Measurements from ENCODE around the gene ULK1. TPM values are rescaled to one million over a fixed set of nuclear protein-coding genes. Genes with fewer than 3 reads are reported as not detected.

Gene ULK1
- total and polyA plus RNA-seq, 2 experiments from 2014 or later, result 4.0 to 6.9 TPM

- in situ Hi-C loops (cut with MboI), result no loop called here
- Histone ChIP-seq H3K9me3 (ENCODE audit: low read depth) (no peaks in the 10 kb centered on the region), H3K36me3 (ENCODE audit: low read depth) (no peaks in the 10 kb centered on the region), H2AFZ (no peak overlapping the region), H3K4me1 (ENCODE audit: insufficient read depth) (peaks cover 10% of the 10 kb centered on the region), H3K27me3 (replicated peaks; ENCODE audit: insufficient read depth) (no peaks in the 10 kb centered on the region), H3K27ac (no peak overlapping the region), H3K79me2 (ENCODE audit: insufficient read depth) (no peaks in the 10 kb centered on the region), H3K4me2 (ENCODE audit: unreplicated experiment) (no peak overlapping the region), H4K20me1 (ENCODE audit: insufficient read depth) (no peaks in the 10 kb centered on the region), H3F3A (ENCODE audit: insufficient read depth) (no peaks in the 10 kb centered on the region), H3K9me2 (ENCODE audit: insufficient read depth) (no peaks in the 10 kb centered on the region), H3K4me3 (no peak overlapping the region), H3K9ac (peak overlapping the region; percentile 52)
- 23 to 28% methylated on average over 22 to 23 of the region's 24 CpGs for WGBS, 2 experiments (ENCODE audit: low coverage in 1 of 2, low lambda C conversion rate in 2 of 2, missing lambda C conversion rate in 2 of 2)
- TF ChIP-seq EZH2phosphoT487 (IDR thresholded peaks at IDR 0.05; ENCODE audit: insufficient read depth, low read depth), result no peak
- no peak for TF ChIP-seq EZH2 (IDR thresholded peaks at IDR 0.05; ENCODE audit: insufficient read depth, poor library complexity, severe bottlenecking)
- peak; percentile 38 for DNase-seq
These were observed 41.7 kb upstream of the ULK1 start for GRCh38 chr12:131852551-131853299.

- Histone ChIP-seq H3F3A (ENCODE audit: insufficient read depth) (peaks cover under 1% of the 10 kb centered on the region; the same call in 1 of the 2 replicates), H3K36me3 (ENCODE audit: low read depth) (no peaks in the 10 kb centered on the region), H3K4me3 (no peak overlapping the region), H3K9me2 (ENCODE audit: insufficient read depth) (no peaks in the 10 kb centered on the region), H3K4me2 (ENCODE audit: unreplicated experiment) (no peak overlapping the region), H3K9ac (no peak overlapping the region), H3K79me2 (ENCODE audit: insufficient read depth) (no peaks in the 10 kb centered on the region), H2AFZ (no peak overlapping the region), H3K27me3 (replicated peaks; ENCODE audit: insufficient read depth) (no peaks in the 10 kb centered on the region), H3K27ac (no peak overlapping the region), H4K20me1 (ENCODE audit: insufficient read depth) (no peaks in the 10 kb centered on the region), H3K9me3 (ENCODE audit: low read depth) (no peaks in the 10 kb centered on the region), H3K4me1 (ENCODE audit: insufficient read depth) (peaks cover 10% of the 10 kb centered on the region)
- in situ Hi-C loops (cut with MboI), result no loop called here
- no peak for DNase-seq
- TF ChIP-seq EZH2phosphoT487 (IDR thresholded peaks at IDR 0.05; ENCODE audit: insufficient read depth, low read depth) (no peak), EZH2 (IDR thresholded peaks at IDR 0.05; ENCODE audit: insufficient read depth, poor library complexity, severe bottlenecking) (no peak)
- 79 to 82% methylated on average over 34 to 35 of the region's 35 CpGs for WGBS, 2 experiments (ENCODE audit: low coverage in 1 of 2, low lambda C conversion rate in 2 of 2, missing lambda C conversion rate in 2 of 2)
These were observed 40.3 kb upstream of the ULK1 start for GRCh38 chr12:131853832-131854797.

GRCh38 chr12:131854861-131855476, 39.5 kb upstream of the ULK1 start:
- H3K79me2 ChIP-seq (ENCODE audit: insufficient read depth), result no peaks in the 10 kb centered on the region
- WGBS, 2 experiments (ENCODE audit: low coverage in 1 of 2, low lambda C conversion rate in 2 of 2, missing lambda C conversion rate in 2 of 2), result 52% methylated on average over 16 of the region's 16 CpGs
- H3F3A ChIP-seq (ENCODE audit: insufficient read depth), result peaks cover 3% of the 10 kb centered on the region; the same call in 1 of the 2 replicates
- H3K9me3 ChIP-seq (ENCODE audit: low read depth), result no peaks in the 10 kb centered on the region
- H3K4me1 ChIP-seq (ENCODE audit: insufficient read depth), result peaks cover 10% of the 10 kb centered on the region
- no peak overlapping the region for H2AFZ ChIP-seq
- H3K4me2 ChIP-seq (ENCODE audit: unreplicated experiment), result no peak overlapping the region
- no peaks in the 10 kb centered on the region for H3K27me3 ChIP-seq (replicated peaks; ENCODE audit: insufficient read depth)
- in situ Hi-C loops (cut with MboI), result no loop called here
- no peaks in the 10 kb centered on the region for H3K36me3 ChIP-seq (ENCODE audit: low read depth)
- H3K4me3 ChIP-seq, result no peak overlapping the region
- no peak overlapping the region for H3K9ac ChIP-seq
- no peaks in the 10 kb centered on the region for H3K9me2 ChIP-seq (ENCODE audit: insufficient read depth)
- H3K27ac ChIP-seq, result no peak overlapping the region
- H4K20me1 ChIP-seq (ENCODE audit: insufficient read depth), result no peaks in the 10 kb centered on the region
- no peak for DNase-seq
- no peak for TF ChIP-seq EZH2phosphoT487 (IDR thresholded peaks at IDR 0.05; ENCODE audit: insufficient read depth, low read depth)
- TF ChIP-seq EZH2 (IDR thresholded peaks at IDR 0.05; ENCODE audit: insufficient read depth, poor library complexity, severe bottlenecking), result no peak

DNA sequence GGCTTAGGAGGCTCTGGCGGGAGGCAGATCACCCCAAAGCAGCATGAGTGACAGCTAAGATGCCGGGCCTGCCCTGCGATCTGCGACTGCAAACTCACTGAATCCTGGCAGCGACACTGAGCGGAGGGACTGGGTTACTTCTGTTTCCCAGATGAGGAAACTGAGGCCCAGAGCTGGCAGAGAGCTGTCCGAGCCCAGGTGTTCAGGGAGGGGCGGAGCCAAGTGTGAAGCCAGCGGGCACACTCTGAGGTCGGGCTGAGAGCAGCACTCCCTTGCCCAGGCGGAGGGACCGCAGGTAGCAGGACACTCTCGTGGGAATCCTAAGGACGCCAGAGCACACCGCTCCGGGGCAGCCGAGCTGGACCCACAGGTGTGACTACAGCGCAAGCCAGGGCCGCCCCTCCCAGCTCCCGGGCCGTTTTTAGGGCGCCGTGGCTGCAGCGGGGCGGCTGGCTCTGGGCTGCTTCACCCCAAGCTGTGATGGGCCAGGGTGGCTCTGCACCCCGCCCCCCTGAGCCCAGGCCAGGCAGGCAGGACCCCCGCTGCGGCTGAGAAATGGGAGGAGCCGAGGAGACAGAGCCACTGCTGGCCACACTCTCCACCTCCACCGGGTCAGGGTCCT, 38.8 kb upstream of the ULK1 start:
- H3K4me3 ChIP-seq, result no peak overlapping the region
- H3K79me2 ChIP-seq (ENCODE audit: insufficient read depth), result no peaks in the 10 kb centered on the region
- H3K4me2 ChIP-seq (ENCODE audit: unreplicated experiment), result no peak overlapping the region
- no peaks in the 10 kb centered on the region for H3K9me2 ChIP-seq (ENCODE audit: insufficient read depth)
- 28 to 39% methylated on average over 26 to 30 of the region's 30 CpGs for WGBS, 2 experiments (ENCODE audit: low coverage in 1 of 2, low lambda C conversion rate in 2 of 2, missing lambda C conversion rate in 2 of 2)
- peaks cover 3% of the 10 kb centered on the region; the same call in 1 of the 2 replicates for H3F3A ChIP-seq (ENCODE audit: insufficient read depth)
- TF ChIP-seq EZH2 (IDR thresholded peaks at IDR 0.05; ENCODE audit: insufficient read depth, poor library complexity, severe bottlenecking) (no peak), EZH2phosphoT487 (IDR thresholded peaks at IDR 0.05; ENCODE audit: insufficient read depth, low read depth) (no peak)
- no peaks in the 10 kb centered on the region for H4K20me1 ChIP-seq (ENCODE audit: insufficient read depth)
- H3K4me1 ChIP-seq (ENCODE audit: insufficient read depth), result peaks cover 15% of the 10 kb centered on the region
- no peaks in the 10 kb centered on the region for H3K9me3 ChIP-seq (ENCODE audit: low read depth)
- H3K27ac ChIP-seq, result no peak overlapping the region
- no peak for DNase-seq
- H3K27me3 ChIP-seq (replicated peaks; ENCODE audit: insufficient read depth), result no peaks in the 10 kb centered on the region
- no peaks in the 10 kb centered on the region for H3K36me3 ChIP-seq (ENCODE audit: low read depth)
- in situ Hi-C loops (cut with MboI), result no loop called here
- no peak overlapping the region for H2AFZ ChIP-seq
- H3K9ac ChIP-seq, result no peak overlapping the region

All from GM23248 (cell line).